K562 (cell line): ENCODE results near the gene ABHD4. TPM values are rescaled to one million over a fixed set of nuclear protein-coding genes. Genes with fewer than 3 reads are reported as not detected.

Experiments
- ATAC-seq: fragments of 200-7000 bp; cut with Tn5 transposase; 3 replicates; pipeline ENCODE4 v1.9.1; 2020; ENCODE audit warnings: moderate library complexity
- BruUV-seq: library from RNA; stranded (reverse); fragments of 400-500 nt; replicated peaks from 2 replicates; lab custom pipeline; 2021; lab: Mats Ljungman, UMichigan
- CTCF ChIA-PET: fragments of 300-600 bp; formaldehyde crosslinking; extraction: SDS; loops from one replicate; lab custom pipeline; 2021; ENCODE audit warnings: low intra/inter-chr PET ratio; lab: Yijun Ruan, JAX
- POLR2A ChIA-PET: fragments of 300-600, 350-650 bp; sonication (Branson Sonifier 250); formaldehyde crosslinking; extraction: SDS; loops from one replicate; lab custom pipeline; 2021; ENCODE audit warnings: antibody characterized with exemption, inconsistent platforms; lab: Yijun Ruan, JAX
- DNase-seq, 4 experiments: peaks; one replicate each; pipeline versions ENCODE4 v3.0.0 to v3.0.0-alpha.2; 2011 to 2018; ENCODE audit warnings: low spot score in 3 of 4, mixed read lengths in 3 of 4; ENCODE audit errors: extremely low read depth in 1 of 4
- FAIRE-seq: peaks from 2 replicates; lab custom pipeline; 2011; peaks lifted over from hg19 to GRCh38; lab: Jason Lieb, UNC
- H2AFZ ChIP-seq: 2 replicates; pipeline ENCODE4 v1.6.0; 2011; ENCODE audit warnings: low read depth, low read length, control low read depth, inconsistent platforms
- H3K27ac ChIP-seq: fragments of 200-600 bp; 3 replicates; pipeline ENCODE4 v1.8.0; 2011; ENCODE audit warnings: low read depth, mild to moderate bottlenecking, control low read depth, inconsistent platforms, low read length, moderate library complexity, mixed read lengths; ENCODE audit errors: extremely low read depth
- H3K27me3 ChIP-seq, 2 experiments: fragments of 300-600 bp in 1 of 2; 2 replicates in 1 of 2; 3 replicates in 1 of 2; pipeline versions ENCODE4 v1.6.0 to v1.8.0; 2011; ENCODE audit warnings: inconsistent platforms in 2 of 2, low read length in 2 of 2, mild to moderate bottlenecking in 1 of 2, mixed read lengths in 1 of 2, moderate library complexity in 1 of 2; ENCODE audit not compliant: control insufficient read depth in 2 of 2, insufficient read depth in 2 of 2
- H3K36me3 ChIP-seq: fragments of 300-600 bp; 3 replicates; pipeline ENCODE4 v1.8.0; 2011; ENCODE audit warnings: mild to moderate bottlenecking, low read length, inconsistent platforms; ENCODE audit not compliant: control insufficient read depth, insufficient read depth
- H3K4me1 ChIP-seq, 2 experiments: fragments of 200-600 bp in 1 of 2; replicated peaks in 1 of 2; 2 replicates in 1 of 2; 3 replicates in 1 of 2; pipeline versions ENCODE4 v1.5.1 to v1.8.0; 2011; ENCODE audit warnings: inconsistent platforms in 2 of 2, low read length in 2 of 2, mild to moderate bottlenecking in 1 of 2, mixed read lengths in 1 of 2, moderate library complexity in 1 of 2; ENCODE audit not compliant: control insufficient read depth in 2 of 2, insufficient read depth in 2 of 2
- H3K4me2 ChIP-seq: 2 replicates; pipeline ENCODE4 v1.6.1; 2011; ENCODE audit warnings: low read length, control low read depth, inconsistent platforms, mixed read lengths; ENCODE audit not compliant: insufficient read depth
- H3K4me3 ChIP-seq: fragments of 200-600 bp; sonication (generic), shearing (Covaris generic); 2 replicates; pipeline ENCODE4 v1.5.1; 2016; ENCODE audit warnings: control low read depth, inconsistent platforms
- H3K79me2 ChIP-seq: fragments of 200-600 bp; 3 replicates; pipeline ENCODE4 v1.8.0; 2011; ENCODE audit warnings: low read length, inconsistent platforms; ENCODE audit not compliant: control insufficient read depth, insufficient read depth
- H3K9ac ChIP-seq, 2 experiments: 2 replicates each; pipeline versions ENCODE4 v1.6.0 to v1.6.1; 2011; ENCODE audit warnings: low read depth in 2 of 2, low read length in 2 of 2, control low read depth in 1 of 2, inconsistent platforms in 1 of 2, mild to moderate bottlenecking in 1 of 2, mixed read lengths in 1 of 2; ENCODE audit not compliant: insufficient read depth in 1 of 2
- H3K9me1 ChIP-seq: one replicate; pipeline ENCODE4 v1.6.0; 2011; ENCODE audit warnings: inconsistent platforms, mild to moderate bottlenecking, low read length, moderate library complexity; ENCODE audit not compliant: control insufficient read depth, insufficient read depth
- H3K9me3 ChIP-seq: replicated peaks from 2 replicates; pipeline ENCODE4 v1.5.1; 2011; ENCODE audit warnings: low read depth, low read length, inconsistent platforms; ENCODE audit not compliant: control insufficient read depth, insufficient read depth
- H4K20me1 ChIP-seq: replicated peaks from 2 replicates; pipeline ENCODE4 v1.6.1; 2011; ENCODE audit warnings: low read length, inconsistent platforms, mixed read lengths; ENCODE audit not compliant: control insufficient read depth, insufficient read depth
- CTCF ChIP-seq, 3 experiments: IDR thresholded peaks in 2 of 3; conservative IDR thresholded peaks in 1 of 3; 2 replicates each; pipeline ENCODE4 v1.5.1; 2011 to 2012; ENCODE audit warnings: low read length in 3 of 3, mild to moderate bottlenecking in 3 of 3, control low read depth in 2 of 3, improper control_type of control experiment in 1 of 3, inconsistent platforms in 1 of 3, low read depth in 1 of 3, mixed read lengths in 1 of 3, moderate library complexity in 1 of 3; ENCODE audit not compliant: insufficient read depth in 2 of 3
- CTCFL ChIP-seq: IDR thresholded peaks from 2 replicates; pipeline ENCODE4 v1.6.1; 2011; ENCODE audit warnings: borderline replicate concordance, low read depth, mild to moderate bottlenecking, moderate library complexity, low read length; ENCODE audit not compliant: insufficient read depth, poor library complexity, severe bottlenecking
- ETS2 ChIP-seq: IDR thresholded peaks from 2 replicates; pipeline ENCODE4 v1.6.1; 2016; ENCODE audit warnings: borderline replicate concordance, missing genetic modification characterization, mild to moderate bottlenecking, moderate library complexity, missing compliant biosample characterization; ENCODE audit not compliant: poor library complexity, severe bottlenecking
- GABPB1 ChIP-seq: sonication (generic); formaldehyde crosslinking; IDR thresholded peaks from 2 replicates; pipeline ENCODE4 v1.8.0; 2022; ENCODE audit warnings: mild to moderate bottlenecking, missing genetic modification reagents
- HCFC1 ChIP-seq: IDR thresholded peaks from 2 replicates; pipeline ENCODE4 v1.6.1; 2012; ENCODE audit warnings: low read depth, low read length, improper control_type of control experiment
- NEUROD1 ChIP-seq: fragments of 150-350 bp; IDR thresholded peaks from 2 replicates; pipeline ENCODE4 v1.6.1; 2014; ENCODE audit warnings: borderline replicate concordance, low read length, low read depth; ENCODE audit not compliant: partially characterized antibody
- POLR3G ChIP-seq: IDR thresholded peaks from 2 replicates; pipeline ENCODE4 v1.6.1; 2011; ENCODE audit not compliant: insufficient read length, insufficient replicate concordance; ENCODE audit errors: extremely low read depth
- PPARD ChIP-seq: fragments of 250-450 bp; sonication (Bioruptor Pico); IDR thresholded peaks from 2 replicates; pipeline ENCODE4 v1.8.0; 2022; ENCODE audit warnings: inconsistent platforms, mild to moderate bottlenecking, moderate library complexity
- PRMT5 ChIP-seq: sonication (generic); formaldehyde crosslinking; IDR thresholded peaks from 2 replicates; pipeline ENCODE4 v1.5.0; 2020; ENCODE audit warnings: missing genetic modification reagents
- RAD21 ChIP-seq, 2 experiments: fragments of 250-450 bp in 1 of 2; fragments of 450-650 bp in 1 of 2; sonication (Bioruptor Pico) in 1 of 2; formaldehyde crosslinking in 1 of 2; IDR thresholded peaks in 1 of 2; conservative IDR thresholded peaks in 1 of 2; 2 replicates each; pipeline versions ENCODE4 v1.4.0 to v1.8.0; 2020 to 2022; ENCODE audit warnings: mild to moderate bottlenecking in 2 of 2, moderate library complexity in 1 of 2
- XRCC3 ChIP-seq: fragments of 450-650 bp; IDR thresholded peaks from 2 replicates; pipeline ENCODE4 v1.6.1; 2017; ENCODE audit warnings: mild to moderate bottlenecking, moderate library complexity
- ZBTB7A ChIP-seq: IDR thresholded peaks from 2 replicates; pipeline ENCODE4 v1.6.1; 2011; ENCODE audit warnings: low read depth, mild to moderate bottlenecking, low read length, moderate library complexity, borderline replicate concordance; ENCODE audit not compliant: control insufficient read depth
- ZNF146 ChIP-seq: IDR thresholded peaks from one replicate; pipeline ENCODE4 v1.6.1; 2018; ENCODE audit warnings: missing compliant biosample characterization; ENCODE audit not compliant: unreplicated experiment
- ZNF23 ChIP-seq: fragments of 250-450 bp; sonication (Bioruptor Pico); IDR thresholded peaks from 2 replicates; pipeline ENCODE4 v1.4.0; 2020; ENCODE audit warnings: mild to moderate bottlenecking
- ZNF444 ChIP-seq: fragments of 250-450 bp; sonication (Bioruptor Pico); IDR thresholded peaks from 2 replicates; pipeline ENCODE4 v1.4.0; 2020; ENCODE audit warnings: mild to moderate bottlenecking, moderate library complexity
- ZNF551 ChIP-seq: fragments of 250-450 bp; sonication (Bioruptor Pico); IDR thresholded peaks from 2 replicates; pipeline ENCODE4 v1.5.0; 2021; ENCODE audit warnings: mild to moderate bottlenecking, moderate library complexity
- WGBS: fragments of 100-300 bp; shearing (Covaris generic); methylation state at CpG from one replicate; pipeline ENCODE4 v1.1.6; 2016; ENCODE audit warnings: low coverage, mixed read lengths; ENCODE audit not compliant: insufficient coverage; ENCODE audit errors: missing lambda C conversion rate; 5-methylcytosine and 5-hydroxymethylcytosine counted together
- in situ Hi-C: fragments of 300-500 bp; cut with MboI; formaldehyde crosslinking; loops from 4 replicates; pipeline ENCODE4 v1.15.0; 2018; ENCODE audit warnings: inconsistent platforms, mixed read lengths
- intact Hi-C: fragments of 100-400 bp; cut with micrococcal nuclease; formaldehyde crosslinking; loops from 2 replicates; pipeline ENCODE4 v1.14.2; 2022
- polyA plus RNA-seq, 8 experiments: library from polyadenylated mRNA; depleted of rRNA in 4 of 8; stranded (reverse) in 5 of 8; unstranded in 3 of 8; fragments of >200 nt; fragmentation: Nextera tagmentation in 2 of 8; fragmentation: Illumina TruSeq in 1 of 8; extraction: Ambion mirVana in 2 of 8; extraction: Trizol in 1 of 8; gene quantifications; 2 replicates each; pipeline versions ENCODE4 v1.2.1 to v1.2.3, GENCODE V29; 2011 to 2014; ENCODE audit warnings: inconsistent platforms in 1 of 8, missing spikeins in 1 of 8
- total RNA-seq, 7 experiments: library from RNA; depleted of rRNA in 6 of 7; stranded (reverse); fragments of >200 nt in 6 of 7; fragmentation: Illumina TruSeq in 2 of 7; extraction: Trizol in 2 of 7; gene quantifications; 2 replicates each; pipeline versions ENCODE4 v1.2.1 to v1.2.3, GENCODE V29; 2011 to 2021; ENCODE audit warnings: low replicate concordance in 1 of 7

Gene ABHD4
- total and polyA plus RNA-seq, 9 of the 15 experiments (the other 6 are each of a cell fraction or from before 2014, with no cell fraction given), result 3.6 to 12.0 (median 7.2) TPM

DNA sequence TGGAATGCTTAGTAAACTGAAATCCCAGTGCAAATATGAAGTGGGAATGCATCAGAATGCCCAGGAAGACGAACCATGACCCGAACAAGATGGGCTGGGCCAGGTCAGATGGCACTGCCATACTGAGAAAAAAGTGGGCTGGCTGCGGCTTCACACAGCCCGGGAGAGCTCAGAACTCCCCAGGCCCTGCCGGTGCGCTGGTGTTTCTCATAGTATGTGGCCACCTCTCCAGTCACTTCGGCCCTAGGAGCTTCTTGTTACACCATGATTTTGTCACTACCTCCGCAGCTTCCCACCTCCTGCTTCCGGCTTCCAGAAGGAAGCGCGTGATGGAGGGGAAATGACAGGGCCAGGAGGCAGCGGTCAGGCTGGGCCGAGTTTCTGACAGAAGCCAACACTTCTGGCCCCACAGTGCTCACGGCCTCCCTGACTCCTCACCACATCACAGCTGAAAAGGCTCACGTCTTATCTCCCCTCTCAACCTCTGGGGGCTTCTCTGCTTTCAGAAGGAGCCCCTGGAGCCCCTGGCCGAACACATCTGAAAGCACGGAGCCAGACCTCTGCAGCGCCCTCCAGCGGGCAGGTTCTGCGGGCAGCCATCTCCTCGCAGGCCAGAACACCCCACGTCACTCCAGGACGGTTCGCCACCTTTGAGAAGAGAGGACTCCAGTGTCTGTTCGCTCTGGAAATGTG lies 39.7 kb upstream of the ABHD4 start:
- CTCF ChIA-PET, result interaction anchor here (0.6 to 4.6 kb wide), 7 partner anchors 12 to 425 kb away, joined by 3 to 58 read pairs (median 18); partner anchors contain the start of genes AJUBA and OR6J1

More for the DNA sequence above, 39.7 kb upstream of the ABHD4 start:
- WGBS, result 81% methylated on average over 20 of the region's 25 CpGs
- Histone ChIP-seq H3K4me2 (no peak overlapping the region), H2AFZ (0 out of 2 replicates have a peak overlapping the region, but pooled peaks have one; percentile 16), H3K27ac (no peak overlapping the region), H3K9me3 (no peaks in the 10 kb centered on the region), H3K4me1 (peaks cover 33 to 42% of the 10 kb centered on the region in 2 experiments), H3K9me1 (no peaks in the 10 kb centered on the region), H4K20me1 (no peaks in the 10 kb centered on the region), H3K9ac (no peak overlapping the region), H3K79me2 (no peaks in the 10 kb centered on the region), H3K27me3 (no peaks in the 10 kb centered on the region), H3K4me3 (no peak overlapping the region), H3K36me3 (no peaks in the 10 kb centered on the region)
- ATAC-seq (no peak), FAIRE-seq (no peak), DNase-seq (peak in 2 of 4 experiments; percentile 20 to 30)
- no TSS peak for BruUV-seq
- POLR2A ChIA-PET, result no interaction called here
- no peak for TF ChIP-seq ZNF551
- TF ChIP-seq PRMT5 (CRISPR knock-in tag), result no peak
- TF ChIP-seq ZNF146 (CRISPR knock-in tag), result no peak
- no peak for TF ChIP-seq HCFC1
- no peak for TF ChIP-seq ZNF23 (CRISPR knock-in tag)
- no peak for TF ChIP-seq ETS2 (tag)
- TF ChIP-seq PPARD (CRISPR knock-in tag), result no peak
- TF ChIP-seq NEUROD1, result no peak
- peak; percentile 27 for TF ChIP-seq CTCFL
- peak; percentile 31 to 59 (median 43) for TF ChIP-seq CTCF (IDR thresholded peaks at IDR 0.05 in 2 of 3, conservative IDR thresholded peaks at IDR 0.05 in 1 of 3; ENCODE audit: insufficient read depth in 2 of 3, low read depth in 1 of 3, low read length in 3 of 3)
- no peak for TF ChIP-seq XRCC3
- TF ChIP-seq GABPB1 (CRISPR knock-in tag), result no peak
- no peak for TF ChIP-seq ZNF444
- TF ChIP-seq RAD21 (CRISPR knock-in tag; conservative IDR thresholded peaks at IDR 0.05 in 1 of 2, IDR thresholded peaks at IDR 0.05 in 1 of 2), result no peak
- no peak for TF ChIP-seq POLR3G
- TF ChIP-seq ZBTB7A, result peak; percentile 67; the same call in 1 of the 2 replicates
- in situ Hi-C loops, result loop anchor here (10.0 kb wide), 1 partner anchor 174 kb away; no protein-coding TSS in a partner anchor
- intact Hi-C loops, result loop anchor here (10.0 kb wide), 1 partner anchor 164 kb away; no protein-coding TSS in a partner anchor
